ENCODE measurements around the gene SLC7A14.

GRCh38 chr3:170441412-170441811 lies 144.5 kb downstream of the SLC7A14 start:
- TF ChIP-seq CTCF (IDR thresholded peaks at IDR 0.05) (no peak), EZH2 (IDR thresholded peaks at IDR 0.05; ENCODE audit: borderline replicate concordance, insufficient read depth, low read depth, low read length, poor library complexity, severe bottlenecking) (no peak)
